ENCODE data around the gene DENND10.
"Not testable (repeated sequence)": the region's sequence is repeated elsewhere in the genome, so short reads cannot be mapped to it uniquely, and the experiment has no call there.

DNA sequence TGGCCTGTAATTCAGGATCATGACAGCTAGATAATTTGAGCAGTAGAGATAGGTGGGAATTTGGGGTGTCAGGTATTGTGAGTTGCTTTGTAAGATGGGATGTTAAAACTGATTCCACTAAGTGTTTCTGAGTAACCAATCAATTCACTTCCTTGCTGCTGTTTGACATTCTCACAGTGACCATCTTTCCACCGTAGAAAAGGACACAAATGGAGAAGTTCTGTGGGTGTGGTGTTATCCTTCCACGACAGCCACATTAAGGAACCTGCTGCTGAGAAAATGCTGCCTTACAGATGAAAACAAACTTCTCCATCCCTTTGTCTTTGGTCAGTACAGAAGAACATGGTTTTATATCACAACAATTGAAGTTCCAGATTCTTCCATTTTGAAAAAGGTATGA lies 3.9 kb downstream of the DENND10 start:
- not testable (repeated sequence) for TF ChIP-seq CTCF, POLR2A (IDR thresholded peaks at IDR 0.05)

Data from heart left ventricle (tissue), 13 donors.